Cerebellar cortex (tissue), 1 donor: ENCODE results near the gene GCGR.

Experiments
- DNase-seq: peaks from one replicate; pipeline ENCODE4 v3.0.0-alpha.2; 2015; ENCODE audit warnings: low spot score

The GCGR gene

GRCh38 chr17:81811705-81812570 is 8.0 kb downstream of the GCGR start:
- no peak for DNase-seq

DNA sequence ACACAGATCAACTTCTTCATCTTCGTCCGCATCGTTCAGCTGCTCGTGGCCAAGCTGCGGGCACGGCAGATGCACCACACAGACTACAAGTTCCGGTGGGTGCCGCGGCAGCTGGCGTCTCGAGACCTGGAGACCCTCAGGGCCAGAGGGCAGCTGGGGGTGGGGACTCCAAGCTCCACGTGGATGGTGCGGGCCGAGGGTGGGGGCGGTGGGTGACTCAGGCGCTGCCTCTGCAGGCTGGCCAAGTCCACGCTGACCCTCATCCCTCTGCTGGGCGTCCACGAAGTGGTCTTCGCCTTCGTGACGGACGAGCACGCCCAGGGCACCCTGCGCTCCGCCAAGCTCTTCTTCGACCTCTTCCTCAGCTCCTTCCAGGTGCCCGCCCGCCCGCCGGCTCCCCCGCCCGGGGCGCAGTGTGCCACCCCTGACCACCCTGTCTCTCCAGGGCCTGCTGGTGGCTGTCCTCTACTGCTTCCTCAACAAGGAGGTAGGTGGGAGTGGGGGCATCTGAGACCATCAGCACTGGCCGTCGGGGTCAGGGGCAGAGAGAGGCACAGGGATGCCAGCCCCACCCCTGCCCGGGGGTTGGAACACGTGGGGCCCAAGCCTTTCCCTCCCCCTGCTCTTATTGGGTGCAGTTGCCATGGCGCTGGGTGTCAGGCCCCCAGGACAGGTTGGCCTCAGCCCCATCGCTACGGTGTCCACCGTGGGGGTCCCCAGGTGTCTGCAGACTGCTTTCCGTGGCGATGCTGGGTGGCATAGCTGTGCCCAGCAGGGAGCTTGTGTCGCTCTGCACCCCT is 8.8 kb downstream of the GCGR start:
- no peak for DNase-seq

DNA sequence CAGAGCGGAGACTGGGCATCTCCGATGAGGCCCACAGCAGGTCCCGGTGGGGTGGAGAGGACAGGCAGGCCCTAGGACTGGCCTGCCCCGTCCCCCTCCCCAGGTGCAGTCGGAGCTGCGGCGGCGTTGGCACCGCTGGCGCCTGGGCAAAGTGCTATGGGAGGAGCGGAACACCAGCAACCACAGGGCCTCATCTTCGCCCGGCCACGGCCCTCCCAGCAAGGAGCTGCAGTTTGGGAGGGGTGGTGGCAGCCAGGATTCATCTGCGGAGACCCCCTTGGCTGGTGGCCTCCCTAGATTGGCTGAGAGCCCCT is 9.4 kb downstream of the GCGR start:
- DNase-seq = no peak

GRCh38 chr17:81813861-81814683 is 10.1 kb downstream of the GCGR start:
- no peak for DNase-seq

GRCh38 chr17:81814748-81815645 is 11.0 kb downstream of the GCGR start:
- DNase-seq = no peak

DNA sequence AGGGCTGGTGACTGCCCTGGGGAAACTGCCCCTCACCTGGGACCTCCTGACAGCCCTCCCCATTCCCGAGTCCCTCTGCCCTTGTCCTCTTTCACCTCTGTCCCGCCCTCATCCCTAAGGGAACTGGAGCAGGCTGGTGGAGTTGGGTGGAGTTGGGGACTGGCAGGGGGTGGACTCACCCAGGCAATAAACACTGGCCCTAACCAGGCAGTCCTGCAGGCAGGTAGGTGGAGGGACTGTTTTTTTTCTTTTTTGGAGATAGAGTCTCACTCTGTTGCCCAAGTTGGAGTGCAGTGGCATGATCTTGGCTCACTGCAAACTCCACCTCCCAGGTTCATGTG is 11.7 kb downstream of the GCGR start:
- no peak for DNase-seq

GRCh38 chr17:81817758-81818147 is 13.8 kb downstream of the GCGR start:
- no peak for DNase-seq

DNA sequence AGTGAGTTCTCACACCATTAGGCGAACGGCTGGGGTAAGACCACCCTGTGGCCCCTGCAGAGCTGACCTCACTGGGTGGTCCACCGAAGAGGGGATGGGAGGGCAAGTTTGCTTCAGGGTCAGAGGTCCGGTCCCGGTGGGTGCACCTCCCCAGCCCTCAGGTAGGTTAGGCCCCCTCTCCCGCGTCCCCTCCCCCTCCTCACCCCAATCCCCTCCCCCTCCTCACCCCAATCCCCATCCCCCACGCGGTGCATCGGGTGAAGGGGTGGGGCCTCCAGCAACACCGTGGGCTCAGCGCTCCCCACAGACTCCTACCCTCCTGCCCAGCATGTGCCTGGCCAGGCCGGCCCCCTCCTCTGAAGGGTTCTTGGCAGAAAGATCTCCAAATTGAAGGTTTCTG is 15.8 kb downstream of the GCGR start:
- no peak for DNase-seq

- no peak for DNase-seq
Observed at GRCh38 chr17:81821147-81821546, 17.2 kb downstream of the GCGR start.

- DNase-seq = peak; percentile 44
Observed at GRCh38 chr17:81821603-81822311, 17.8 kb downstream of the GCGR start.

DNA sequence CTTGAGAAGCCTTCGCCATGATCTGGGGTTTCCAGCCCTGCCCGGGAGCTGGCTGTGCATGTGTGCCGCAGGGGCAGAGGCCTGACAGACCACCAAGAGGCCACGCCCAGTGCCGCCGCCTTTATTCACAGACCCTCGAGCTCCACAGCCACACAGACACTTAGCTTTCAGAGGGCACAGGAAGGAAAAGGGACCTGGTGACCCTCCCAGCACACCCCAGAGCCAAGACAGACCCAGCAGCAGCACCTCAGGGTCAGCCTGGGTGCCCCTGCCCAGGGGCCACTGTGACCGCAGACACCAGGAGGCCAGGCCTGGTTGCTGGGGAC is 18.3 kb downstream of the GCGR start:
- DNase-seq = no peak

- DNase-seq = no peak
Observed at GRCh38 chr17:81822996-81823819, 19.3 kb downstream of the GCGR start.

GRCh38 chr17:81823820-81824550 is 20.0 kb downstream of the GCGR start:
- no peak for DNase-seq

DNA sequence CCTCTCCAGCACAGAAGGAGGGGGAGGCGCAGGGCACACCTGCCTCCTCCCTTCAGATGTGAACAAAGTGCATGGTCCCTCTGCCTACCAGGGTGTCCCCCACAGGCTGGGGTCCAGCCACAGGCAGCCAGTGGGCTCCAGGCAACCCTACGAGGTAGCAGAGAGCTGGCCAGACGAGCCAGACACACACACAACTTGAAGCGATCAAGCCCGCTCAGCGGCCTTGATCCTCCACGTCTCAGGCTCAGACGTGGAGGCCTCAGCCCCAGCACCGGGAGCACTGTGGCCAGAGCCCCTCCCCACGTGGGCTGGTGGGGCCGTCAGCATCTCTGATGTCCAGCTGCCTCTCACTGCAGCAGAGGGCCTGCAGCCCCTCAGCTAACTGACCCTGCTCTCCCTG is 20.6 kb downstream of the GCGR start:
- no peak for DNase-seq

DNA sequence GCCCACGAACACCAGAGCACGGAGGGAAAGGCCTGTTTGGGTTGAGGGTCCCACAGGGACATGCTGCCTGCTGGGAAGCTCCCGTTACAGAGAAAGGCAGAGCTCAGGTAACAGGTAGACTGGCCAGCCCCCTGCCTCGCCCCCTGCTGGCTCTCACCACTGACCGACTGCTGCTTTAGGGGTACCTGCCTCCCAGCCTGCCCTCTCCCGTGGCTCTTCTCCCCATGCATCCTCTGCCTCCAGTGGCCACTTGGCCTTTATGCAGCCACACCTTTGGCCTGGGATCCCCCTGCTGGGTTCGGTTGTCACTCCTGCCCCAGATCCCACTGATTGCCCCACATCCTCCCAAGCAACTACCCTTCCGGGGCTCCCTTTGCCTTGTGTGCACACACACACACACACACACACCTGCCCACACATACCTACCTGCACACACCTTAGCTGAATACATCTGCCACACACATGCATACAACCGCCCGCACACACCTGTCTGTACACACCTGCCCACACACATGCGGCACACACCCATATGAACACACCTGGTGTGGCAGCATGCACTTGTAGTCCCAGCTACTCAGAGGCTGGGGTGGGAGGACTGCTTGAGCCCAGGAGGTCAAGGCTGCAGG is 22.0 kb downstream of the GCGR start:
- no peak for DNase-seq

- DNase-seq = no peak
Observed at GRCh38 chr17:81828656-81829055, 24.7 kb downstream of the GCGR start.

GRCh38 chr17:81829858-81830257 is 25.9 kb downstream of the GCGR start:
- DNase-seq = no peak

DNA sequence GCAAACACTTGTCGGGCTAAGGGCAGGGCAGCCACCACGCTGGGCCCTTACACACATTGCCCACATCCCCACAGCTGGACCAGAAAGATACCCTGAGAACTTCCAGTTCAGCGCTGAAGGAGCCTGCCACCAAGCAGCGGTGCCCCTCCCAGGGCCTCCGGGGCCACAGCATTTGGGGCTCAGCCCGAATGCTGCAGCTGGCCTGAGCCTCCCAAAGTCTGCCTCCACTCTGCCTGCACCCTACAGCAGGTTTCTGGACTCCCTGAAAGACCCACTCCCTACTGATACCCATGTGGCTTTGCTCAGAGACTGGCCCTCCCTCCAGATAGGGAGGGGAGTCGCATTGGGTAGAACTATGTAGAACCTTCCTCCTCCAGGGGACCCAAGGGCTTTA is 27.6 kb downstream of the GCGR start:
- no peak for DNase-seq

- no peak for DNase-seq
Observed at GRCh38 chr17:81831957-81832607, 28.1 kb downstream of the GCGR start.
